Fibroblast of mammary gland (primary cell): Measurements from ENCODE around the gene CAPN2.

Experiments used
- DNase-seq: peaks from one replicate; pipeline ENCODE4 v3.0.0-alpha.2; 2010; ENCODE audit warnings: low read depth
- H3K4me3 ChIP-seq: 2 replicates; pipeline ENCODE4 v1.5.1; 2011; ENCODE audit warnings: low read depth, mild to moderate bottlenecking, low read length, moderate library complexity; ENCODE audit not compliant: control insufficient read depth
- TF ChIP-seq, protein P1 (sequence below): conservative IDR thresholded peaks from 2 replicates; pipeline ENCODE4 v1.5.1; 2011; ENCODE audit warnings: low read depth, low read length, inconsistent platforms; ENCODE audit not compliant: control insufficient read depth, insufficient read depth

Gene CAPN2

GRCh38 chr1:223755992-223756775 lies 43.8 kb downstream of the CAPN2 start:
- no peak for DNase-seq
- no peak overlapping the region for H3K4me3 ChIP-seq
- TF ChIP-seq, protein P1, sequence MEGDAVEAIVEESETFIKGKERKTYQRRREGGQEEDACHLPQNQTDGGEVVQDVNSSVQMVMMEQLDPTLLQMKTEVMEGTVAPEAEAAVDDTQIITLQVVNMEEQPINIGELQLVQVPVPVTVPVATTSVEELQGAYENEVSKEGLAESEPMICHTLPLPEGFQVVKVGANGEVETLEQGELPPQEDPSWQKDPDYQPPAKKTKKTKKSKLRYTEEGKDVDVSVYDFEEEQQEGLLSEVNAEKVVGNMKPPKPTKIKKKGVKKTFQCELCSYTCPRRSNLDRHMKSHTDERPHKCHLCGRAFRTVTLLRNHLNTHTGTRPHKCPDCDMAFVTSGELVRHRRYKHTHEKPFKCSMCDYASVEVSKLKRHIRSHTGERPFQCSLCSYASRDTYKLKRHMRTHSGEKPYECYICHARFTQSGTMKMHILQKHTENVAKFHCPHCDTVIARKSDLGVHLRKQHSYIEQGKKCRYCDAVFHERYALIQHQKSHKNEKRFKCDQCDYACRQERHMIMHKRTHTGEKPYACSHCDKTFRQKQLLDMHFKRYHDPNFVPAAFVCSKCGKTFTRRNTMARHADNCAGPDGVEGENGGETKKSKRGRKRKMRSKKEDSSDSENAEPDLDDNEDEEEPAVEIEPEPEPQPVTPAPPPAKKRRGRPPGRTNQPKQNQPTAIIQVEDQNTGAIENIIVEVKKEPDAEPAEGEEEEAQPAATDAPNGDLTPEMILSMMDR = no peak

DNA sequence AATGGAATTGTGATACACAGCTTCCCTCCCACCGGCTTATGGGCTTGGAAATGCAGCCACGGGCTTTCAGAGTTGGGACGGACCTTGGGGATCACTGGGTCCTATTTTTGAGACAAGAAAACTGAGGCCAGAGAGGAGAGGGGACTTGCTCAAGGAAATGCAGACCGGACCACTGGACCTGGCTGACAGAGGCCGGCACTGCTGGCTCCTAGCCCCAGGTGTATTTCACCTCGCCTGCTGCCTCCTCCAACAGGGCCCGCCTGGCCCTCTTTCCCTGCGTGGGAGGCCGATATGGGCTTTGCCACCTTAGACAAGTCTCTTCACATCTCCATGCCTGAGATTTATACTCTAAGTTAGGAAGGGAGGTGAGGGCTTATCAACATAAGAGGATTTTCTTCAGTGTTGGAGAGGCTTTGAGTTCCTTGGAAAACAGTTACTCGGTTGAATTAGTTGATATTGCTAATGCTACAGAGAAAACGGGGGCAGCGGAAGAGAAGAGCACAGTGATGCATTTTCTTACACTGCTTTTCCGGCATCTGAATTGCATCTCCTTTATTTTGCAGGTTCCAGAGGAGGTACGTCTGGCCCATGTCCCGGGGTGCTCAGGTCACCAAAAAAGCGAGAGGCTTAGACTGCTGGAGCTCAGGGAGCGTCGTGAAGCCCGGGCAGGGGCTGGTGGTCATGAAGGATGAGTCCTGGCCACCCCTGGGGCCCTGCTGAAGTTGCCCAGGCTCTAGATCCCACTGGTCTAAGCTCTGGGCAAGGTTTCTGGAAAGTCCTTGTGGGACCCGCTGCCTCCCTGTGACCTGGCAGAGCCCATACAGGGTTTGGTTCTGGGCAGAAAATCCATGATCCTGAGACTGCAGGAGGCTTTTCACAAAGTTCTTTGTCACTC lies 44.7 kb downstream of the CAPN2 start:
- TF ChIP-seq, protein P1 = no peak
- H3K4me3 ChIP-seq = no peak overlapping the region
- no peak for DNase-seq

DNA sequence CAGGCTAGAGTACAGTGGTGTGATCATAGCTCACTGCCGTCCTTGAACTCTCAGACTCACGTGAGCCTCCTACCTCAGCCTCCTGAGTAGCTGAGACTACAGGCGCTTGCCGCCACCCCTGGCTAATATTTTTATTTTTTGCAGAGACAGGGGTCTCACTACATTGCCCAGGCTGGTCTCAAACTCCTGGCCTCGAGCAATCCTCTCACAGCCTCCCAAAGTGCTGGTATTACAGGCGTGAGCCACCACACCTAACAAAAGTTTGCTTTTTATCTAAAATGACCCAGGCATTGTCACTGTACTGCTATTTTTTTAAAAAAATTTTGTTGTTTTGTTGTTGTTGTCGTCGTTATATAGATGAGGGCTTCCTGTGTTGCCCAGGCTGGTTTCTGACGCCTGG lies 46.4 kb downstream of the CAPN2 start:
- TF ChIP-seq, protein P1 = no peak
- no peak overlapping the region for H3K4me3 ChIP-seq
- no peak for DNase-seq

DNA sequence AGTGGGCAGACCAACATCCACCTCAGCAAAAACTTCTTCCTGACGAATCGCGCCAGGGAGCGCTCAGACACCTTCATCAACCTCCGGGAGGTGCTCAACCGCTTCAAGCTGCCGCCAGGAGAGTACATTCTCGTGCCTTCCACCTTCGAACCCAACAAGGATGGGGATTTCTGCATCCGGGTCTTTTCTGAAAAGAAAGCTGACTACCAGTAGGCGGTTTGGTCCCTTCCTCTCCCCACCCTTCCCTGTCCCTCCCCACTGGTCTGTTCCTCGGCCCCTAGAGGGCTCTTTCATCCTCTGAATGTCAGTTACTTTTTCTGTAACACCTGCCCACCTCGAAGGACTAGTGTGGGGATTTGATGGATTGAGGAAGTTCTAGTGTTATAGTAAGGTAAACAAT lies 46.9 kb downstream of the CAPN2 start:
- H3K4me3 ChIP-seq = no peak overlapping the region
- TF ChIP-seq, protein P1 = no peak
- DNase-seq = no peak

- H3K4me3 ChIP-seq = no peak overlapping the region
- DNase-seq = no peak
- TF ChIP-seq, protein P1 = no peak
Measured at GRCh38 chr1:223760833-223761232, 48.5 kb downstream of the CAPN2 start.

GRCh38 chr1:223761411-223761810 lies 49.1 kb downstream of the CAPN2 start:
- no peak for DNase-seq
- no peak overlapping the region for H3K4me3 ChIP-seq
- TF ChIP-seq, protein P1 = no peak
